Lung microvascular endothelial cell (primary cell): ENCODE results near the gene ARMH2. TPM values are rescaled to one million over a fixed set of nuclear protein-coding genes. Genes with fewer than 3 reads are reported as not detected.
"Not testable (repeated sequence)": the region's sequence is repeated elsewhere in the genome, so short reads cannot be mapped to it uniquely, and the experiment has no call there.

Experiments
- DNase-seq, 2 donors: peaks; one replicate each; pipeline versions ENCODE4 v3.0.0 to v3.0.0-alpha.2; 2010; ENCODE audit warnings: low read depth in 2 of 2
- total RNA-seq: library from RNA; depleted of rRNA; stranded (reverse); fragments of >200 nt; gene quantifications from 2 replicates; pipeline ENCODE4 v1.2.1, GENCODE V29; 2014

The ARMH2 gene
- total RNA-seq, 1 donor from 2014 or later = not detected

DNA sequence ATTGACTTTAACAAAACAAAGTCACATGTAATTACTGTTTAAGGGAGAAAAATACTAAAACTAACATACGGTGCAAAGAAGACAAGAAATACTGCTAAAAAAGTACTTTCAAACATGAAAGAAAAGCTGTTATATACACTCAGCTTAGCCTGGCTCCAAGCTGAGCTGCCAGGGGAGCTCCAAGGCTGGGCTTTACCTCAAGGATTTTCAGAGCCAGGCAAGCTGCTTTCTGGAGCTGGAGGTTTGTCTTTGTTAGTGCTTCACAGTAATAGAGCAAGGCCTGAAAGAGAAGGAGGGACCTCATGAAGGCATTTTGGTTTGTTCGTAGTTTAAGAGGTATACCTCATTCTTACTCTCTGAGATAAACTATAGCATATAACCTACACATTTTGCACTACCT, 19.6 kb upstream of the ARMH2 start:
- DNase-seq = no peak

DNA sequence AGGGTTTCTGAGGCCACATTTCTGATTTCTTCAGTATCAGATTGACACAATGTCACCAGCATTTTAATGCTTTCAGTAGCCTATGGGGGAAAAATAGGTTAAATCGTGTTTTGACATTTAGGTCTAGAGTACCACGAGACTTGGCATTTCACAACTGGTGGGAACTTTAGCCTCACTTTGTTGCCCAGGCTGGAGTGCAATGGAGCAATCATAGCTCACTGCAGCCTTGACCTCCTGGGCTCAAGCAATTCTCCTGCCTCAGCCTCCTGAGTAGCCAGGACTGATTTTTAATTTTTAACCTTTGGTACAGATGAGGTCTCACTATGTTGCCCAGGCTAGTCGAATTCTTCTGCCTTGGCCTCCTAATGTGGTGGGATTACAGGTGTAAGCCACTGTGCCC, 11.0 kb upstream of the ARMH2 start:
- DNase-seq = no peak

DNA sequence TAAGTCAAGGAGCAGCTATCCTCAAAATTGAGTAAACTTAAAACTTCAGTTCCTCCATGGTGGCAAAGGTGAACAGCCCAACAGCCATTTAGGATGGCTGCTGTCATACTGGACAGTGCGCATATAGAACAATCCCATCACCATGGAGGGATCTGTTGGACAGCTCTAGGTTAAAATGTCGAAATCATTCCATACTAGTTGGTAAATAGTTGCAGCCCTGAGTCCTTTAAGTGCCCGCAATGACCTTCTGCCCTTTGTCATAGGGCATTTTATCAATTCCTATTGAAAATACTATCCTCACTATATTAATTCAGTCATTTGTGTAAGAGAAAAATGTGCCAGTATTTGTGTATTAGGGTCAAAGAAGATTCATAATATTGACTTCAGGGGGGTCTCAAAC, 8.9 kb upstream of the ARMH2 start:
- DNase-seq = no peak

DNA sequence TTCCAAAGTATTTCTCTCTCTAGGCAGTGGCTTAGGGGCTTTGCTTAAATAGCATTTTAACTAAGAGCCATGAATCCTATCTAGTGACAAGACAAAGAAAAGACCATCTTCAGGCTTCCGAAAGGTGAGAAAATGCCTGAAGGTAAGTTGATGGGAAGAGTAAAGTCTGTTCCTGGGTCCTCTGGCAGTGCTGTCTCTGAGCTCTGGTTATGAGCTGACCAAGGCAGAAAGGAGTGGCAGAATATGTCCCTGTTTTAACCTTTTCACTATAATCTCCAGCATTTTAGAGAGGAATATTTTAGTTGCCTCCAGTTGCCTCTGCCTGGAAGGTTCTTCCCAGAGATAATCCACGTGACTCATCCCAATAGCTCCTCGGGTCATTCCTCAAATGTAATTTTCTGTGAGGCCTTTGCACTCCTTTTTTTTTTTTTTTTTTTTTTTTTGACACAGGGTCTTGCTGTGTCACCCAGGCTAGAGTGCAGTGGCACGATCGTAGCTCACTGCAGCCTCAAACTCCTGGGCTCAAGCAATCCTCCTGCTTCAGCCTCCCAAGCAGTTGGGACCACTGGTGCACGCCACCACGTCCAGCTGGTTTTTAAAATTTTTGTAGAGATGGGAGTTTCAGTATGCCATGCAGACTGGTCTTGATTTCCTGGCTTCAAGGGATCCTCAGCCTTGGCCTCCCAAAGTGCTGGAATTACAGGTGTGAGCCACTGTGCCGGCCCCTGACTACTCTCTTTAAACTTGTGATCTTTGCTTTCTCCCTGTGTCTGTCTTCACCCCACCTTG, 3.7 kb upstream of the ARMH2 start:
- DNase-seq = no peak

DNA sequence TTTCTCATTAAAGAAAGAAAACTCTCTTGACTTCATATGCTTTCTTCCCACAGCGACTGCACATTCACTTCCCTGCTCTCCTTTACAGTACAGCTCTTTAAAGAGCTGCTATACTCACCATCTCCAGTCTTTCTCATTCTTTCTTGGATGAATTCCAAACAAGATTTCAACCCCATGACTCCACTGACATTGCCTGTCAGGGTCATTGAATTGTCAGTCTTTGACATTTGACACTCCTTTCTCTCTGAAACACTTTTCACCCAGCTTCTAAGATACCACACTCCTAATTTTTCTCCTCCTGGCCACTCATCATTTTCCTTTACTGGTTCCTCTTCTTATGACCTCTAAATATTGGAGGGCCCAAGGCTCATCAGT, 811 bp upstream of the ARMH2 start:
- no peak for DNase-seq

DNA sequence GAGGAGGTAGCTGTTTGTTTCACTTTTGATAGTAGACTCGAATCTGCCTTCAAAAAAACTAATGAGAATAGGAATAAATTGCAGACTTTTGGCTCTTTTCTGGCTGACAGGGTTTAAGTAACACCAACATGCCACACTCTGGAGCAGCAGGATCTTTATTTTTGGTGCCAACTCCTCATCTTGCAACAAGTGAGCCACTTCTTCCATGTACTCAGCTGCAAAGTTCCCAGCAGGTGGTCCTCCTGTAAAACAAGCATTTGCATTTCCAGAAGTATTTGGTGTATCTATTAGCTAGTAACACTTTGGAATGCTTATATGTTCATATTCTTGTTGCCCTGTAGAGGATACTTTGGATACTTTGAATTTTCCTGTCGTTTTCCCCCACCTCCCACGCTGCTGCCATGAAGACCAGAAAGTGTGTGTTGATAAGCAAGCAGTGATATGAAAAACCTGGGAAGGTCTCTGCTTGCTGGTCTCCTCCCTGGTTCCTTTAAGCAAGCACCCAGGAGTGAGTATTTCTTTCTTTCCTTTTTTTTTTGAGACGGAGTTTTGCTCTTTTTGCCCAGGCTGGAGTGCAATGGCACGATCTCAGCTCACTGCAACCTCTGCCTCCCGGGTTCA, 1.0 kb downstream of the ARMH2 start:
- DNase-seq = no peak

DNA sequence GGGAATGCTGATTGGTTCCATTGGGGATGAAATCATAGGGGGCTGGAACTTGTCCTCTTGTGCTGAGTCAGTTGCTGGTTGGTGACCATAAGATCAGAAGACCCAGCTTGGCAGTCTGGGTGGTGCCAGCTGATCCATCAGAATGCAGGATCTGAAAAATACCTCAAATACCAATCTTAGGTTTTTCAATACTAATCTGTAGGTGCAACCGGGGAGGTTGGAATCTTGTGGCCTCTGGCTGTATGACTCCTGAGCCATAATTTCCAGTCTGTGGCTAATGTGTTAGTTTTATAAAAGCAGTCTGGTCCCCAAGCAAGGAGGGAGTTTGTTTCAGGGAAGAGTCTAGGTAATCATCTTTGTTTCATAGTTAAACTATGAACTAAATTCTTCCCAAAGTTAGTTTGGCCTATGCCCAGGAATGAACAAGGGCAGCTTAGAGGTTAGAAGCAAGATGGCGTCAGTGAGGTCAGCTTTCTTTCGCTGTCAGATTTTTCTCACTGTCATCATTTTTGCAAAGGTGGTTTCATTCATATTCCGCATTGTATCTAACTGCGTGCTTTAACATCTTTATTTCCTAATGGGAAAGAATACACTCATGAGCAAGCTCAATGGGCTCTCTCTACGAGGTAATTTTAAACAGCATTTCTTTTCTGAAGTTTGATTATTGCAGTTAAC, 2.0 kb downstream of the ARMH2 start:
- no peak for DNase-seq

DNA sequence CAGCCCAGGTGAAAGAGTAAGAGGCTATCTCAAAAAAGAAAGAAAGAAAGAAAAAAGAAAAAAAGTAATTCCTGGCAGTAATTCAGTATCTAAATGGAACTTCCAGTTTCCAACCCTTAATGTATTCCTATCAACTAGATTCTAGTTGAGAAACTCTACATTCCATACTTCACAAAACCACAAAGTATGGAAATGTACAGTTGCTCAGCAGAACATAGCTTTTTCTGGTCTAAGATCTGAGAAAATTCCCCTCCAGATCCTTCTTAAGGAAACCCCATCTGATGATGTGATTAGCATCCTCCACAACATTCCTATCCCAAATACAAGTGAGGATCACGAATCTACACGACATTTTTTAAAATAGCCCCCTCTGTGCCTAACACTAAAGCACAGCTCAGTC, 3.6 kb downstream of the ARMH2 start:
- no peak for DNase-seq

DNA sequence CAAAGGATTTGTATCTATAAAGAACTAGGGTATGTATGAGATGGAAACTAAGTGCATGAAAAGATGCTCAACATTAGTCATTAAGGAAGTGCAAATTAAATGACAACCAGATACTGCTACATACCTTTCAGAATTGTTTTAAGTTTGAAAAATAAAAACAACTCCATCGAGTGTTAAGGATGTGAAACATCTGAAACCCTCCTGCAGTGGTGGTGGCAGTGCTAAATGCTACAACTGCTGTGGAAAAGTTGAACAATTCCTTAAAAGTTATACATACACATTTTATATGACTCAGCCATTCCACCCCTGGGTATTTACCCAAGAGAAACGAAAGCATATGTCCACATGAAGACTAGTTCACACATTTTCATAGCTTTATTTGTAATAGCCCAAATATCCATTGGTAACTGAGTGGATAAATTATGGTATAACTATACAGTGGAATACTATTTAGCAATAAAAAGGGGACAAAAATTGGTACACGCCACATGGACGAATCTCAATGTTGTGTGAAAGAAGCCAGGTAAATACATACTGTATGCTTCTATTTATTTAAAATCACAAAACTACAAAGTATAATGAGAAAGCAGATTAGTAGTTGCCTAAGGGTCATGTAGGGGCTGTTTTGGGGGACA, 10.6 kb downstream of the ARMH2 start:
- DNase-seq = no peak

DNA sequence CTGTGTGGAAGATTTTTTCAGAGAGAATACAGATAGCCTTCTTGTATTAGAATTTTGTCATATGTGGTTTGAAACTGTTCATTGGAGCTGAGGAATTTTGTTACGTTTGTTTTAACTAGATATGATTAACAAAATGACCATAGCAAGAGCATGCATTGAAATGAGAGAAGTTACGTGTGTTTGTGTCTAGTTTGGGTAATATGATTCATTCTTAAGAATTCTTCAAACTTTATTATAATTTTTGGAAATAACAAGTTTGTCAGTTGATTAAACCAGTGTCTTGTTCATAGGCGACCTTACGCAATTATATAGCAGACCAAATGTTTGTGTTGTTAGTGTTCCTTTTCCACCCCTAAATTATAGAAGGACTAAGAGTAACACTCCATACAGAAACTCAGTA, 18.5 kb downstream of the ARMH2 start:
- no peak for DNase-seq

DNA sequence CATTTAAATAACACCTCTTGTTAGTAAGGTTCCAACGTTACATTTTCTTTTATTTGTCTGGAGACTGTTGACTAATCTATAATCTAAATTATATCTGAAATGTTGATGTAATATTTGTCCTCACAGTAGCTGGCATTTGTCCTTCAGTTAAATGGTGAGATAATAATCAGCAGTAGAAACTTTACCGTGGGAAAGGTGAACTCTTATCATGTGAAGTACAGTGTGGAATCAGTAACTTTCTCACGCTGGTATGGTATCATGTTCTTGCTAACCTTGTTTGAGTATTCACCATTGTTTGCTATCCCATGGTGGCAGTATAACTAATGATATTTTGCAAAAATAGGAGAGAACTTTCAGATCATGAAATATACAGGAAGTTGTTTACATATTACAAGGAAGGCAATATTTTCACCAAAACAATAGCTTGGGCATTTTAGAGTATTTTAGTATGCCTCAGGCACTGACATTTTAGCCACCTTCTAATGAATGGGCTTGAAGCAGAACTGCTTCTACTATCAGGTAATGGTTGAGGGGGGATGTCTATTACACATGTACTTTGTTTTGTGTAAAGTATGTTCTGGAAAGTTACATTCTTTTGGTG, 19.2 kb downstream of the ARMH2 start:
- peak; percentile 22 to 27 for DNase-seq

DNA sequence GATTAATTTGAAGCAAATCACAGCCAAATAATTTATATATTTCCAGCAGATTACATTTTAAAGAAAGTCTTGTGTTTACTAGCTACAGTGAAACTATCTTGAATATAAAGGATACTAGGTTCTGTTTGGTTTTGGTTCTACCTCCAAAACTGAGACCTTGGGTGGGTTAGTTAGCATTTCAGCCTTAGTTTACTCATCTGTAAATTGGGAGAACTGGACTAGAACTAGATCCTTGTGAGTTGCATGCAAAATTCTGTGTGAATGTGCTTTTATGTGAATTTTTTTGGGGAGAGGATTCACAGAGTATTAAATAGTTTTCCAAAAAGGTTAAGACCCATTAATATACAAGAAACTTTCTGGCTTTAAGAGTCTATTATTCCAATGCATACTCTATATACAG, 19.8 kb downstream of the ARMH2 start:
- no peak for DNase-seq

DNA sequence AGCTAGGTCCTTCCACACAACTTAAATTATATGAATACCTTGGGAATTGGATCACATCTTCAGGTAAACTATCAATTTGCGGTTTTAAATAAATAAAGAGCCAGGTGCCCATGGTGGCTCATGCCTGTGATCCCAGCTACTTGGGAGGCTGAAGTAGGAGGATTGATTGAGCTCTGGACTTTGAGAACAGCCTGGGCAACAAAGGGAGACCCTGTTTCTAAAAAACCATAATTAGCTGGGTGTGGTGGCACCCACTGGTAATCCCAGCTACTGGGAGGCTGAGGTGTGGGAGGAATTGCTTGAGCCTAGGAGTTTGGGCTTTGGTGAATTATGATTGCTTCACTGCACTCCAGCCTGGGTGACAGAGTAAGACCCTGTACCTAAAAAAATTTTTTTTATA, 20.6 kb downstream of the ARMH2 start:
- DNase-seq = no peak

DNA sequence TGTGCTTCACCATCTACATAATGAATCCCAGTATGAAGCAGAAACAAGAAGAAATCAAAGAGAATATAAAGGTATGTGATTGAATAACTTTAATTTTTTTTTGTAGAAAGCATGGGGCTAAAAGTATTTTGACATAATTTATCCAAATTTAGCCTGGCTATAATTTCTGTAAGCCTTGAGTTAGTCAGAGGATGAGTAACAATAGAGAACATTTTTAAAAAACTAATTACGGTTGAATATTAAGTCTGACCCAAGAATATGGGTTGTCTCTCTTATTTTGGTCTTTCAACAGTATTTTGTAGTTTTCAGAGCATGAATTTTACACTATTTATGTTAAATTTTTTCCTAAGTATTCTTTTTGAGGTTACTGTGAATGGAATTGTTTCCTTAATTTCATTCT, 21.5 kb downstream of the ARMH2 start:
- no peak for DNase-seq

DNA sequence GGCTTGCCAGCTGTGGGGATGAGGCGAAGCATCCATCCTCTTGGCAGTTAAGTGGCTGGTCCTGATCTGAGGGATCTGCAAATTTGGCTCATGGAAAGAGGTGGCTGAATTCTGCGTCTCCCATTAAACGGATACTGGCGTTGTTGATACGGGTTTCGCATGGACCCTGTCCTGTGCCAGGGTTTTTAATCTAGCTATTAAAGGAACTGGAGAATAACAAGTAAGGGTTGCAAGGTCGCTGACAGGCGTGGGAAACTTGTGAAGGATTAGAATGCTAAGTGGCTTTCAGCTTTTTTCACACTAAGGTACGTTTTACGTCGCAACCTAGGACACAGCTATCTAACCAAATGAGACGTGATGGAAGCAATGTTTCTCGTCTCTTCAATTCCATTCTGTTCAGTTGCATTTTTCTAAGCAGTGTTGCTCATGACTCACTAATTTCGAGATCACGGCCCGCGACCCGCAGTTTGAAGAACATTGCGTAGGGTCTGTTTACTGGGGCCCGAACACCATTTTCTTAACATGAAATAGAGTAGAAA, 23.1 kb downstream of the ARMH2 start:
- DNase-seq = peak in 1 of 2 donors; percentile 66

DNA sequence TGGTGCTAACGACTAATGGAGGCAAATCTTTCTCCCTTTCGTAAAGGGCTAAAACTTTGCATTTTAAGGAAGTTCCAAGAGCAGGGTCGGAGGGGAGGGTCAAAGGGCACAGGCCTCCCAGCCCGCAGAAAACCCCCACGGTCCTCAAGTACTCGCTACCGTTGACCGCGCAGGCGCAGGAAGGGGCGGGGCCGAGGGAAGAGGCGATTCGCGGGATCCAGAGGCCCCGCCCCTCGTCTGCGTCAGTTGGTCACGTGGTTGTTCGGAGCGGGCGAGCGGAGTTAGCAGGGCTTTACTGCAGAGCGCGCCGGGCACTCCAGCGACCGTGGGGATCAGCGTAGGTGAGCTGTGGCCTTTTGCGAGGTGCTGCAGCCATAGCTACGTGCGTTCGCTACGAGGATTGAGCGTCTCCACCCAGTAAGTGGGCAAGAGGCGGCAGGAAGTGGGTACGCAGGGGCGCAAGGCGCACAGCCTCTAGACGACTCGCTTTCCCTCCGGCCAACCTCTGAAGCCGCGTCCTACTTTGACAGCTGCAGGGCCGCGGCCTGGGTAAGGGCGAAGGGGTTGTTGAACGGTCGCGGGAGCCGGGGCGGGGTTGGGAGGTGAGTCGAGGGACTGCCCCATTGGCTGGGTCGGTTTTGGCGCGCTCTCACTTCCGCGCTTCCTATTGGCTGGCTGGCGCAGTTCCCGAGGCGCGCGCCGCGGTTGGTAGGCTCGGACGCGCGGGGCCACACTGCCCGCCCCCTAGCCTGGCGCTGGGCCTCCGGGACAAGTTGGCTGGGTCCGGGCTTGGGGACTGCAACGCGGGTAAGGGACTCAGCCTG, 23.8 kb downstream of the ARMH2 start, which contains the start of gene GMNN:
Gene GMNN (plus strand): TSS at position 242 of the 824 bp plus-strand sequence. CDS start 2,310 bp downstream, outside the sequence.
- DNase-seq = peak; percentile 94 to 95

DNA sequence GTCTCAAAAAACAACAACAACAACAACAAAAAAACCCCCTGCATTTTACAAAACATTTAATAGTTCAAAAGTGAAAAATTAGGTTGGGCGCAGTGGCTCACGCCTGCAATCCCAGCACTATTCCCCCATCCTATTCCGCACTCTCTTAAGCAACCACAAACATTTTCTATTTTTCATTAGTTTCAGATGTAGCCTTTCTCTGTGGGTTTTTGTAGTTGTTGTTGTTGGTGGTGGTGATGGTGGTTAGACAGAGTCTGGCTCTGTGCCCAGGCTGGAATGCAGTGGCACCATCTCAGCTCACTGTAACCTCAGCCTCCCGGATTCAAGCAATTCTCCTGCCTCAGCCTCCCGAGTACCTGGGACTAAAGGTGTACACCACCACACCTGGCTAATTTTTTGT, 30.4 kb downstream of the ARMH2 start:
- no peak for DNase-seq

DNA sequence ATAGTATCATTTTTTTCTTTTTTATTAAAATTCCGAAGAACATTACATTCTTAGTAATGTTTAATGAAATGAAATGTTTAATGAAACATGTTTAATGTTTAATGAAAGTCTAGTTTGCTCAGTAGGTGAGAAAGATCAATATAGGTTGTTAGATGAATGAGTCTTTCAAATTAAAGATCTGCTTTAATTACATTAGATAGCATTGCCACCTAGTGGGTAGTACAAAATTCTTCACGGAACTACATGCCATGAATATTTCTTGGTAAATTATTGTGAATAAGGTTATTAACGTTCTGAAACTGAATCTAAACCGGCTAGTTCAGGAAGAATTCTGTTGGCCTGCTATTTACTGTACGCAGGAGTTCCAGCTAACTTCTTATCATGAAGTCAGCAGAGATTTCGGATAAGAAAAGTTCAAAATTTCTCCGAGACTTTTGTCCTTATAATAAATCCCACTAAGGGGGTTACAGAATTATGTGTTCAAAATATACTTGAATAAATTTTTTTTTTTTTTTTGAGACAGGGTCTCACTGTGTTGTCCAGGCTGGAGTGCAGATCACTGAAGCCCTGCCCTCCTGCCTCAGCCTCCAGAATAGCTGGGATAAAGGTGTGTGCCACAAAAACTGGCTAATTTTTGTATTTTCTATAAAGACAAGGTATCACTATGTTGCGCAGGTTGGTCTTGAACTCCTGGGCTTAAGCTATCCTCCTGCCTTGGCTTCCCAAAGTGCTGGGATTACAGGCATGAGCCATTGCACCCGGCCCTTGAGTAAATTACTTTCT, 31.8 kb downstream of the ARMH2 start:
- peak; percentile 47 to 53 for DNase-seq

DNA sequence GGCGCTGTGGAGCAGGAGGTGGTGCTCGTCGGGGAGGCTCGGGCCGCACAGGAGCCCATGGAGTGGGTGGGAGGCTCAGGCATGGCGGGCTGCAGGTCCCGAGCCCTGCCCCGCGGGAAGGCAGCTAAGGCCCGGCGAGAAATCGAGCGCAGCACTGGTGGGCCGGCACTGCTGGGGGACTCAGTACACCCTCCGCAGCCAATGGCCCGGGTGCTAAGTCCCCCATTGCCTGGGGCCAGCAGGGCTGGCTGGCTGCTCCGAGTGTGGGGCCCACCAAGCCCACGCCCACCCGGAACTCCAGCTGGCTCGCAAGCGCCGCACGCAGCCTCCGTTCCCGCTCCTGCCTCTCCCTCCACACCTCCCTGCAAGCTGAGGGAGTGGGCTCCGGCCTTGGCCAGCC, 32.7 kb downstream of the ARMH2 start:
- not testable (repeated sequence) for DNase-seq
